Measurements from ENCODE around the gene RNF213. TPM values are rescaled to one million over a fixed set of nuclear protein-coding genes. Genes with fewer than 3 reads are reported as not detected.

RNF213 gene
- total RNA-seq, 3 donors from 2014 or later, result 96.0 to 111 (median 101) TPM

DNA sequence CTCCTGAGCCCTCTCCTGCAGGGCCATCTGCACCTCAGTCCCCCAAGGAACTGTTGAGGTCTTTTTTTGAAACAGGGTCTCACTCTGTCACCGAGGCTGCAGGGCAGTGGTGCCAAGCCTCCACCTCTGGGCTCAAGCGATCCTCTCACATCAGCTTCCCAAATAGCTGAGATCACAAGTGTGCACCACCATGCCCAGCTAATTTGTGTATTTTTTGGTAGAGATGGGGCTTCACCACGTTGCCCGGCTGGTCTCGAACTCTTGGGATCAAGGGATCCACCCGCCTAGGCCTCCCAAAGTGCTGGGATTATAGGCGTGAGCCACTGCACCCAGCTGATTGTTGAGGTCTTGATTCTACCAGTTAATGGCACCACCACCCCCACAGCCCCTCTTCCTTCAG, 126.4 kb downstream of the RNF213 start:
- intact Hi-C loops (cut with DNase I; ENCODE audit: low total_unique reads), result no loop called here
- Histone ChIP-seq H3K27me3 (no peaks in the 10 kb centered on the region), H3K27ac (no peak overlapping the region), H3K4me1 (no peaks in the 10 kb centered on the region), H3K36me3 (peaks cover 13% of the 10 kb centered on the region), H3K4me3 (no peak overlapping the region), H3K9me3 (no peaks in the 10 kb centered on the region)
- DNase-seq (ENCODE audit: low spot score in 2 of 2), result no peak
- TF ChIP-seq POLR2A (IDR thresholded peaks at IDR 0.05) (no peak), POLR2AphosphoS5 (IDR thresholded peaks at IDR 0.05) (no peak)
- TF ChIP-seq, protein P1, sequence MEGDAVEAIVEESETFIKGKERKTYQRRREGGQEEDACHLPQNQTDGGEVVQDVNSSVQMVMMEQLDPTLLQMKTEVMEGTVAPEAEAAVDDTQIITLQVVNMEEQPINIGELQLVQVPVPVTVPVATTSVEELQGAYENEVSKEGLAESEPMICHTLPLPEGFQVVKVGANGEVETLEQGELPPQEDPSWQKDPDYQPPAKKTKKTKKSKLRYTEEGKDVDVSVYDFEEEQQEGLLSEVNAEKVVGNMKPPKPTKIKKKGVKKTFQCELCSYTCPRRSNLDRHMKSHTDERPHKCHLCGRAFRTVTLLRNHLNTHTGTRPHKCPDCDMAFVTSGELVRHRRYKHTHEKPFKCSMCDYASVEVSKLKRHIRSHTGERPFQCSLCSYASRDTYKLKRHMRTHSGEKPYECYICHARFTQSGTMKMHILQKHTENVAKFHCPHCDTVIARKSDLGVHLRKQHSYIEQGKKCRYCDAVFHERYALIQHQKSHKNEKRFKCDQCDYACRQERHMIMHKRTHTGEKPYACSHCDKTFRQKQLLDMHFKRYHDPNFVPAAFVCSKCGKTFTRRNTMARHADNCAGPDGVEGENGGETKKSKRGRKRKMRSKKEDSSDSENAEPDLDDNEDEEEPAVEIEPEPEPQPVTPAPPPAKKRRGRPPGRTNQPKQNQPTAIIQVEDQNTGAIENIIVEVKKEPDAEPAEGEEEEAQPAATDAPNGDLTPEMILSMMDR (IDR thresholded peaks at IDR 0.05), result no peak

DNA sequence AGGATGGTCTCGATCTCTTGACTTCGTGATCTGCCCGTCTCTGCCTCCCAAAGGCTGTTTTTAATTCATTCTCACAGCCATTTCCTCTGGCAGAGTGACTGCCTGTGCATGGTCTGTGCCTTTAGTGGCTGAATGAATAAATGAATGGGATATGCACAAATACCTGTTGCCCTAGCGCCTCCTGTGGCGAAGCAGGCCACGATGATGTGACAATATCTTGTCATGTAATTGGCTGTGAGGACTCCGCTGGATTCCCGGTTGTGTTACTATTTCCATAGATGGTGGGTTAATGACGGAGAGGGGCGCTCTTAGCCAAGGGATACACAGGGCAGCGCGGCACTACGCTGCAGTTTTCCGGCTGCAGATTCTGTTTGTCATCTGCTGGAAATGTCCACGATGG, 127.5 kb downstream of the RNF213 start:
- intact Hi-C loops (cut with DNase I; ENCODE audit: low total_unique reads), result no loop called here
- no peaks in the 10 kb centered on the region for H3K27me3 ChIP-seq
- H3K27ac ChIP-seq, result no peak overlapping the region
- no peaks in the 10 kb centered on the region for H3K4me1 ChIP-seq
- DNase-seq (ENCODE audit: low spot score in 2 of 2), result no peak
- no peaks in the 10 kb centered on the region for H3K9me3 ChIP-seq
- peaks cover 12% of the 10 kb centered on the region for H3K36me3 ChIP-seq
- TF ChIP-seq, protein P1 (IDR thresholded peaks at IDR 0.05), result no peak
- no peak for TF ChIP-seq POLR2A (IDR thresholded peaks at IDR 0.05)
- no peak for TF ChIP-seq POLR2AphosphoS5 (IDR thresholded peaks at IDR 0.05)
- H3K4me3 ChIP-seq, result no peak overlapping the region

DNA sequence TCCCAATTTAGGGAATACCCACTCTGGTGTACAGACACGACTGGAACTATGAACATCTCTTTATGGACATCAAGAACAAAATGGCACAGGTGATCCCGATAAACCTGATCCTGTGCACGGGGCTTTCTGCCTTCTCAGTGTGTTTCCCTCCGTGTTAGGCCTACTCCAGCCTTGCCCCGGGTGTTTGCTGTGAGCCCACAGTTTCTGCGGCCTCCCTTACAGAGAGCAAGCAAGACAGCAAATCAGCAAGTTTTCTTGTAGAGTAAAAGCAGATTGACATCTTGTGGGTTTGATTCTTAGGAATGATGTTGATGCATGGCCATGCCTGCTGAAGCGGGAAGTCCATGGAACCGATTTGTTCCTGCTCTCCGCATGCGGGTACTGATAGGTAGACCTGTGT, 127.9 kb downstream of the RNF213 start:
- TF ChIP-seq, protein P1 (IDR thresholded peaks at IDR 0.05), result no peak
- no peak for TF ChIP-seq POLR2A (IDR thresholded peaks at IDR 0.05)
- TF ChIP-seq POLR2AphosphoS5 (IDR thresholded peaks at IDR 0.05), result no peak
- H3K27me3 ChIP-seq, result no peaks in the 10 kb centered on the region
- H3K4me3 ChIP-seq, result no peak overlapping the region
- H3K36me3 ChIP-seq, result peaks cover 8% of the 10 kb centered on the region
- H3K27ac ChIP-seq, result no peak overlapping the region
- no peaks in the 10 kb centered on the region for H3K4me1 ChIP-seq
- intact Hi-C loops (cut with DNase I; ENCODE audit: low total_unique reads), result no loop called here
- DNase-seq (ENCODE audit: low spot score in 2 of 2), result no peak
- no peaks in the 10 kb centered on the region for H3K9me3 ChIP-seq

DNA sequence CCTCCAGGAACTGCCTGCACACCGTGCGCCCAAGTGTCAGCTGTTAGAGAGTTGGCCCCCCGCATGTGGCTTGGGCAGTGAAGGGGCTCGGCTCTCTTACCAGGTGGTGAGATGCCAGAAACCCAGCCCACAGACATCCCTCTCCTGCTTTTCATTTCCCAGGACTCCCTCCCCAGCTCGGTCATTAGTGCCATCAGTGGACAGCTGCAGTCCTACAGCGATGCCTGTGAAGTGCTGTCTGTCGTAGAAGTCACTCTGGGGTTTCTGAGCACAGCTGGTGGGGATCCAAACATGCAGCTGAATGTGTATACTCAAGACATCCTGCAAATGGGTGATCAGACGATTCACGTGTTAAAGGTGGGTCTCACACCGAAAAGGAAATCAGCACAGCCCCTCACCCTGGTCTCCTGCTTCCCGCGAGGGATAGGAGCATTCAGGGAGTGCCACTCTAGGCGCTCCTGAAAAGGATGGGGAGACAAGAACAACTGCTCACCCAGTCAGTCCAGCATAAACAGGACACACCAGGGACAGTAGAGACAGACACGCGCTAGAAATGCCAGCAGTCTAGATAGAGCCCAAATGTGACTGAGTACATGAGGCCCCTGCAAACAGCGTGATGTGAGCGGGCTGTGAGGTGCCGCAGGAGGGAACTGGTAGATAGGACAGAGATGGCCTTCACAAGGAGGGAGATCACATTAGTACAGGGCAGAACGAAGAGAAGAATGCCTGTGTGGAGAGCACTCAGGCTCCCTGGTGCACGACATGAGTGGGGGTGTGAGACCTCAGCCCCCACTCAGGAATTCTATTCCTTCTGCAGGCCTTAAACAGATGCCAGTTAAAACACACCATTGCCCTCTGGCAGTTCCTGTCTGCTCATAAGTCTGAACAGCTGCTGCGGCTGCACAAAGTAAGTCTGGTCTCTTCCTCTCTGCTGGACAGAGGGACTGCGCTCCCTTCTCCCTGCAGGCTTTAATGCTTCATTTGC, 128.7 kb downstream of the RNF213 start:
- no peaks in the 10 kb centered on the region for H3K4me1 ChIP-seq
- no peaks in the 10 kb centered on the region for H3K9me3 ChIP-seq
- no peak overlapping the region for H3K4me3 ChIP-seq
- no peaks in the 10 kb centered on the region for H3K27me3 ChIP-seq
- intact Hi-C loops (cut with DNase I; ENCODE audit: low total_unique reads), result no loop called here
- no peak for DNase-seq (ENCODE audit: low spot score in 2 of 2)
- H3K27ac ChIP-seq, result no peak overlapping the region
- H3K36me3 ChIP-seq, result peaks cover 6% of the 10 kb centered on the region
- no peak for TF ChIP-seq POLR2AphosphoS5 (IDR thresholded peaks at IDR 0.05)
- TF ChIP-seq, protein P1 (IDR thresholded peaks at IDR 0.05), result no peak
- TF ChIP-seq POLR2A (IDR thresholded peaks at IDR 0.05), result no peak

DNA sequence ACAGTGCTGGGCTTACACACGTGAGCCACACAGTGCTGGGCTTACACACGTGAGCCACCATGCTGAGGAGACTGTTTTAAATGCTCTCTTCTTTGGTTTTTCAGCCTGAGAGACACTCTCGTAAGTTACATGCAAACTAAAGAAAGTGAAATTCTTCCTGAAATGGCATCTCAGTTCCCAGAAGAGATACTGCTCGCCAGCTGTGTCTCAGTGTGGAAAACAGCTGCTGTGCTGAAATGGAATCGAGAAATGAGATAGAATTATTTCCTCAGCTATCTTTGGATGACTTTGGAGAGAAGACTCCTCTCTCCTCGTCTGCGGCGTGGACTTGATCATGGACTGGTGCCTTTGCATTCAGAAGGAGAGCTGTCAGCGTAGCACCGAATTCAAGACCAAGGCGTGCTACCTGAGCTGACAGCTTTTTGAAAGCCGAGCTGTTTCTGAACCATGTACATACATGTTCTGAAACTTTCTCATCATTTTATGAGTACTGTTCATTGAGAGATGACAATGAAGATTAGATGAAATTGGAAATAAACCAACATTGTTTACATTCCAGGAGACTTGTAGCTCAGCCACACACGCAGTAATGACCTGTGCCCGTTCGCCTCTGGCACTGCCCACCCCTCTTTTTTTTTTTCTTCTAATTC, 132.7 kb downstream of the RNF213 start:
- no peak for DNase-seq (ENCODE audit: low spot score in 2 of 2)
- Histone ChIP-seq H3K4me1 (no peaks in the 10 kb centered on the region), H3K27me3 (no peaks in the 10 kb centered on the region), H3K27ac (no peak overlapping the region), H3K36me3 (no peaks in the 10 kb centered on the region), H3K9me3 (no peaks in the 10 kb centered on the region), H3K4me3 (no peak overlapping the region)
- intact Hi-C loops (cut with DNase I; ENCODE audit: low total_unique reads), result loop anchor here (5.0 kb wide), 1 partner anchor 1229 kb away; no protein-coding TSS in a partner anchor
- TF ChIP-seq POLR2A (IDR thresholded peaks at IDR 0.05) (no peak), POLR2AphosphoS5 (IDR thresholded peaks at IDR 0.05) (no peak)
- TF ChIP-seq, protein P1 (IDR thresholded peaks at IDR 0.05), result no peak
